NCI-H2196 (cell line): Measurements from ENCODE around the gene CCDC102A.

Source experiments
- DNase-seq: peaks from one replicate; lab custom pipeline; 2025; ENCODE audit not compliant: unreplicated experiment; lab: John Stamatoyannopoulos, UW

The CCDC102A gene

DNA sequence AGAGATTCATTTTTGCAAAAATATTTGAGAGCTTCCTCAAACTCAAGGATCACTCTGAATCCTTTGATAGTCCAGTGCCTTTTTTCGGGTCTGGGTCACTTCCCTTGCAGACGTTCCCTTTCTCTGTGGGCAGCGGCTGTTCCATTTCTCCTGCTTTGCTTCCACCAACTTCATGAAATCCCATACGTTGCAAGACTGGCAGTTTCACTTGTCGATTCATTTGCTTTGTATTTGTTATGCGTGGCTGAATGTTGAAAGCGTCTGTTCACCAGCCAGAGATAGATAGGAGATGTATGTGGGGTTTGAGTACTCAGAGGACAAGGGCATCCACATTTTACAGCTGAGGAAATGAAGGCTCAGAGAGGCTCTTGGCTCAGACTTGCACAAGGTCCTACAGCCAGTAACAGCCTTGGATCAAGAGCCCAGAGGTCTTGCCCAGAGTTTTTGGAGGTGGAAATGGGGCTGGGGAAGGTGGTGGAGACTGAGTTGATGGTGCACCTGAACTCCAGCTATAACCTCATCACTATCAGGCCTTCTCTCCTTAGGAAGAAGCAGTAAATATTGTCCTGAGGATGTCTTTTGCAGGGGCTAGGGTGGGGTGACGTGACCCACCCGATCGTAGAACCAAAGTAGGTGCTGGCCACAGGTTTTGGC is 1.3 kb upstream of the CCDC102A start:
- DNase-seq = no peak

- DNase-seq = no peak
Observed at GRCh38 chr16:57537194-57537505, 779 bp upstream of the CCDC102A start.

DNA sequence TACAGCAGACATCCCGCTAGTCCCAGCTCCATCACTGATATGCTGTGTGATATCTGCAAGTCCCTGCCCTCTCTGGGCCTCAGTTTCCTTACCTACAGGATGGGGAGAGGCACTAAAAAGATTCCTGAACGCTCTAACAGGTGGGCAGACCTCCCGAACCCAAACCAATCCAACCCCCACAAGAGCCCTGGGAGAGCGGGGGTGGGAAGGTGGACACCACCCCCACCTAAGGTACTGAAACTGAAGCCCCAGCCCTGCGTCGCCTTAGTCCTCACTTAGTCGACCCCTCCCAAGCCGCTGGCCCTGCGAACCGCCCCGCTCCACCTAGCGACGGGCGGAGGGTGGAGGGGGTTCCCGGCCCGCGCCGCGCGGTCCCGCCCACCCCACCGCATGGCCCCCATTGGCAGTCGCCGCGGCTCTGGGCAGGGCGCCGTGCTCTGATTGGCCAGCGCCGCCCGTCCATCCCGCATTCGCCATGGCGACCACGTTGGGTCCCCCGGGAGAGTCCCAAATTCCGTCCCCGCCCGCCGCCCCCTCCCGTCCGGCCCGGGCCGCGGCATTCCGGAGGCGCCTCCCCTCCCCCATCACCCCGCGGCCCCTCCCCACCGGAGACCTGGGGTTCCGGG is 578 bp downstream of the CCDC102A start:
- DNase-seq = peak; percentile 58

GRCh38 chr16:57534881-57535658 is 1.3 kb downstream of the CCDC102A start:
- no peak for DNase-seq

GRCh38 chr16:57534337-57534880 is 2.0 kb downstream of the CCDC102A start:
- no peak for DNase-seq

GRCh38 chr16:57533431-57534336 is 2.7 kb downstream of the CCDC102A start:
- DNase-seq = no peak

DNA sequence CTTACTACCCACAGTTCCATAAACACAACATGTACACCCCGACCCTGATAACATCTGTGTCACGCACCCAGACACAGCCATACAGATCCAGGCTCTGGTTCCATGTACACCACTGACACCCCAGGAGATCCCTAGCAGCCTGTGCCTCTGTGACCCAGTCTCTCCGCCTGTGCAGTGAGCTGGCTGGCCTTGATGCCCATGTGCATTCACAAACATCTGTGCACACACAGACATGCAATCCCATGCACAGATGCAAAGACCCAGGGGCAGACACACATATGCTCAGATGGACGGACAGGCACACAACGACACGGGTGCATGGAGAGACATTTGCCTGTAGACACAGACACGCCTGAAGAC is 4.1 kb downstream of the CCDC102A start:
- DNase-seq = no peak

DNA sequence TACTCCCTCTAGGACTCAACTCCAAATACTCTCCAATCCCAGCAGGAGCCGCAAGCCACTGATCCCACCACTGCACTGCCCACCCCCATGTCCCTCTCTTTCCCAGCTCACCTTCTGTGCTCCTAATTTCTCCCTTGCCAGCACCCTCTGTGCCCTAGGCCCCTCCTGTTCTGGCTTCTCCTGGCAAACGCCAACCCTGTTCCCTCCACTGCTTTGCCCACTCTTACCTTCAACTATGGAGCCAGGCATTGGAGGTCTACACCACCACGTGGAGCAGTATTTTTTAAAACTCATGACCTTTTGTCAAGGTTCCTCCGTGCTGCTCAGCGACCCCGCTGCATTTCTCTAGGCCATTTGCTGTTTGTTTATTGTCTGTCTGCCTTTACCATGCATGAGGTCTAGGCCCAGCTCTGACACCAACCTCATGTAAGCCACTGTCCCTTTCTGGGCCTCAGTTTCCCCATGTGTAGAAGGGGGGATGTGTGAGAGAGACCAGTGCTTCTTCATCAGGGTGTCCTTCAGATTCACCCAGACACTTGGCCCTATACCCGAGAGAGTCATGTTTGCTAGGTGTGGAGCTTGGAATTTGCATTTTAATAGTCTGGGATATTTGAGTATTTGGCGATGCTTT is 4.6 kb downstream of the CCDC102A start:
- DNase-seq = no peak

GRCh38 chr16:57531253-57531575 is 5.2 kb downstream of the CCDC102A start:
- DNase-seq = no peak

DNA sequence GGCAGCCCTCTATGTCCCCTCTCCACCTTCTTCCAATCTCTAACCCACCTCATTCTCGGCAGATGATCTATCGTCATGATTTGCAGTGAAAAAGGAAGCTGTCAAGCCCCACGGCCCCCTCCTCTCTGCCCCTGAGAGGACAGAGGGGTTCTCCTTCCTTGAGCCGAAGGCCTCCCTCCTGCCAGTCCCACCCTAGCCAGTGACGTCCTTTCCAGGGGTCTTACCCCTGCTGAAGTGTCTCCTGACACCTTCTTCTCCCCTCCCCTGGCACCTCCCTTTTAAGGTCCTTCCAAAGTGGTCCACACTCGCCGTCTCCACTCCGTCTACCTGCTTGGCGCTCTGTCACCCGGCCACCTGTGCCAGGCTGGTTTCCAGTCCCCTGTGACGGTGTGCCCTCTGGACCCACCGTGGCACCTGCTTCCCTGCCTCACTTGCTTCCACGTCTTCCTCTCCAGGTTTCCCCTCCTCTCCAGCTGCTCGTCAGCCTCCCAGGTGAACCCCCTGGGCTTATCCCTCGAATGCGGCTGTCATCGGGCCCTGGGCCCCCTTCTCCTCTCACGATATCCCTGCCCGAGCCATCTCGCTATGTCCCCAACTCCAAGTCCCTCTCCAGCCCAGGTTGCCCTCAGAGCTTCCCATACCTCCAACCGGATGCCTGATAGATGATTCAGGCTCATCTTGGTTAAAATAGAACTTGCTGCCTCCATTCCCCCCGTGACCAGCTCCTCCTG is 5.7 kb downstream of the CCDC102A start:
- DNase-seq = no peak

- DNase-seq = no peak
Observed at GRCh38 chr16:57530104-57530521, 6.3 kb downstream of the CCDC102A start.

GRCh38 chr16:57529391-57530103 is 6.8 kb downstream of the CCDC102A start:
- DNase-seq = no peak

DNA sequence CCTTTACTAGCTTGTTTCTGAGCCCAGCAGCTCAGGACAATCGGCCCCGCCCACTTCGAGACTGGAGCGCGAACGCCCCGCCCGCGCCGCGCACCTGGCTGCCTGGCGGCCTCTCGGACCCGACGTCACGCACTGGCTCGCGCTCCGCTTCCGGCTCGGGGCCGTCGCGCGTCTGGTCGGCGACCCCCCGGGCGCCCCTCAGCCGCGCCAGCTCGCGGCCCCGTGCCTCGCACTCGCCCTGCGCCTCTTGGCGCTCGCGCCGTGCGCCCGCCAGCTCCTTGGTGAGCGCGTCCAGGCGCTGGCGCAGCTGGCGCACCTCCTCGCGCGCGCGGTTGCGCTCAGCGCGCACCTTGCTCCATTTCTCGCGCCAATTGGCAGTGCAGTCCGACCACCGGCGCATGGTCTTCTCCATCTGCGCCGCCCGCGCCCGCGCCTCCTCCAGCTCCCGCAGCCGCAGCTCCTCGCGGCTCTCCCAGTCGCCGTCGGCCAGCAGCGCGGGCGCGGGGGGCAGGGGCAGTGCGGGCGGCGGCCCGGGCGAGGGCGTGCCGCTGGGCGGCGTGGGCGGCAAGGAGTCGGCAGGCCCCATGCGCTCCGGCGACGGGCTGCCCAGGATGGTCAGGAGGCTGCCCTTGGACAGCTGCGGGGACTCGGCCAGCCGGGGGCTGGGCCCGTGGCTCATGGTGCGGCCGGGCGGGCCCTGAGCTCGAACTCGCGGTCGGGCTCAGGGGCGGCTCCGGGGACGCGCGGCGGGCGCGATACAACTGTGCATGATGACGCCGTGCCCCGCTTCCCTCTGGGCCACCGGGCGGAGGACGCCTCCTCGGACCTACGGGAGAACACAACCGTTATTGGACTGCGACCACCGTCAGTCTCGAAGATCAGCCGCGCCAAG is 7.6 kb downstream of the CCDC102A start:
- DNase-seq = no peak

DNA sequence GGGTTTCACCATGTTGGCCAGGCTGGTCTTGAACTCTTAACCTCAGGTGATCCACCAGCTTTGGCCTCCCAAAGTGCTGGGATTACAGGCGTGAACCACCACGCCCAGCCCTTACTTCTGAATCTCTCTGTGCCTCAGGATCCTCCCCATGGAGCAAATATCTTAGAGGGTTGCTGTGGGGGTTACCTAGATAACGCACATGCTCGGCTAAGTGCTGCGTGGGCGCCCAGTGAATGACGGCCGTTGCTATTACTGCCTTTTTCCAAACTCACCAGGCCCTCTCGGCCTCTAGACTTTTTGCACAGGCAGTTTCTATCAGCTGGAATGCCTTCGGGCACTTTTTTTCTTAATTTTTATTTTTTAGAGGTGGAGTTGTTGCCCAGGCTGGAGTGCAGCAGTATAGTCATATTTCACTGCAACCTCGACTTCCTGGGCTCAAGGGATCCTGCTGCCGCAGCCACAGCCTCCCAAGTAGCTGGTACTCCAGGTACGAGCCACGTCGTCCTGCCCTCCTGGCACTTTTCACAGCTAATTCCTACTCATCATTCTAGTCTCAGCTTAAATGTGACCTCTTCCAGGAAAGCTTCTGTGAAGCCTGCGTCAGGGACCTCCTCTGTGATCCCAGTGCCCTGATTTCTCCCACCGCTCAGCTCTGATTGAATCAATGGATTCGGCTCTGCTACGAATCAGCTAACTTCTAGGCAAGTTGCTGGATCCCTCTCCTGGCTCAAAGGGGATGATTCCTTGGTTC is 8.6 kb downstream of the CCDC102A start:
- no peak for DNase-seq

- no peak for DNase-seq
Observed at GRCh38 chr16:57527027-57527426, 9.3 kb downstream of the CCDC102A start.

DNA sequence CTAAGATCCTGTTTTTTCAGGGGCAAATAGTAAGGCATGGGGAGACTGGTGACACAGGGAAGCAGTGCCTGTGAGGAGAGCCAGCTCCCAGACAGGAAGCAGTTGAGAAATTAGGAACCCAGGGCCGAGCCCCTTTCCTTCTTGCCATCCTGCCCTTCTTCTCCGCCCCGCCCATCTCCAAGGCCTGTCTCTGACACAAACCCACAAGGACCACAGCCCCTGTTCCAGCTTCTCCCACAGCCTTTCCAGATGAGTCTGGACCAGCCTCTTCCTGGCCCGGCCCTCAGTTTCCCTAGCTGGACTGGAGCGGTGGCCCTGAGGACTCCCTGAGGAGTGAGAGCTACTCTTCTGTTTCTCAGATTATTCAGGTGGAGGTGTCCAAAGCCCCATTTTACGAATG is 9.9 kb downstream of the CCDC102A start:
- DNase-seq = no peak

- DNase-seq = no peak
Observed at GRCh38 chr16:57525761-57526160, 10.6 kb downstream of the CCDC102A start.

- no peak for DNase-seq
Observed at GRCh38 chr16:57522960-57523359, 13.4 kb downstream of the CCDC102A start.
